Hepatocyte (in vitro differentiated cells): ENCODE data around the gene ARHGAP28. TPM values are rescaled to one million over a fixed set of nuclear protein-coding genes. Genes with fewer than 3 reads are reported as not detected.

Experiments used
- DNase-seq: peaks from one replicate; pipeline ENCODE4 v3.0.0-alpha.2; 2016; ENCODE audit warnings: low spot score
- H2AFZ ChIP-seq: fragments of 200-600 bp; sonication (generic); 2 replicates; pipeline ENCODE4 v1.6.0; 2016; ENCODE audit warnings: antibody characterized with exemption, mild to moderate bottlenecking
- H3K27ac ChIP-seq: fragments of 200-600 bp; sonication (generic); 2 replicates; pipeline ENCODE4 v1.5.1; 2016; ENCODE audit warnings: mild to moderate bottlenecking
- H3K27me3 ChIP-seq: fragments of 200-600 bp; sonication (generic); 2 replicates; pipeline ENCODE4 v1.6.1; 2016
- H3K36me3 ChIP-seq: fragments of 200-600 bp; sonication (generic); replicated peaks from 2 replicates; pipeline ENCODE4 v1.5.1; 2016; ENCODE audit warnings: low read depth; ENCODE audit not compliant: insufficient read depth
- H3K4me1 ChIP-seq: fragments of 200-600 bp; sonication (generic); 2 replicates; pipeline ENCODE4 v1.5.1; 2016; ENCODE audit warnings: mild to moderate bottlenecking, moderate library complexity; ENCODE audit not compliant: insufficient read depth
- H3K4me2 ChIP-seq: fragments of 200-600 bp; sonication (generic); 2 replicates; pipeline ENCODE4 v1.6.0; 2016
- H3K4me3 ChIP-seq: fragments of 200-600 bp; sonication (generic); 2 replicates; pipeline ENCODE4 v1.5.1; 2016; ENCODE audit warnings: mild to moderate bottlenecking
- H3K79me2 ChIP-seq: fragments of 200-600 bp; sonication (generic); 2 replicates; pipeline ENCODE4 v1.6.0; 2017; ENCODE audit warnings: mild to moderate bottlenecking
- H3K9me2 ChIP-seq: fragments of 200-600 bp; sonication (generic); replicated peaks from 2 replicates; pipeline ENCODE4 v1.6.0; 2017; ENCODE audit warnings: mild to moderate bottlenecking; ENCODE audit not compliant: insufficient read depth
- H3K9me3 ChIP-seq: fragments of 200-600 bp; sonication (generic); 2 replicates; pipeline ENCODE4 v1.5.1; 2016; ENCODE audit warnings: low read depth, mild to moderate bottlenecking
- H4K20me1 ChIP-seq: fragments of 200-600 bp; sonication (generic); 2 replicates; pipeline ENCODE4 v1.6.0; 2016; ENCODE audit warnings: mild to moderate bottlenecking; ENCODE audit not compliant: insufficient read depth, poor library complexity, severe bottlenecking
- CTCF ChIP-seq: fragments of 200-600 bp; sonication (generic); IDR thresholded peaks from 2 replicates; pipeline ENCODE4 v1.5.1; 2016; ENCODE audit warnings: antibody characterized with exemption, mild to moderate bottlenecking; ENCODE audit not compliant: poor library complexity
- EZH2 ChIP-seq: fragments of 200-600 bp; sonication (generic); IDR thresholded peaks from 2 replicates; pipeline ENCODE4 v1.6.1; 2016; ENCODE audit warnings: antibody characterized with exemption, mild to moderate bottlenecking, borderline replicate concordance
- EZH2phosphoT487 ChIP-seq: fragments of 200-600 bp; sonication (generic); IDR thresholded peaks from one replicate; pipeline ENCODE4 v1.6.1; 2018; ENCODE audit warnings: antibody characterized with exemption, mild to moderate bottlenecking, low read depth, moderate library complexity; ENCODE audit not compliant: unreplicated experiment, severe bottlenecking
- WGBS: methylation state at CpG from one replicate; pipeline ENCODE4 v1.1.6; 2016; ENCODE audit warnings: low lambda C conversion rate; ENCODE audit errors: missing lambda C conversion rate; 5-methylcytosine and 5-hydroxymethylcytosine counted together
- polyA plus RNA-seq: library from polyadenylated mRNA; unstranded; fragments of >200 nt; fragmentation: Nextera tagmentation; extraction: Ambion mirVana; gene quantifications from 2 replicates; pipeline ENCODE4 v1.2.1, GENCODE V29; 2016
- total RNA-seq: library from RNA; depleted of rRNA; stranded (reverse); fragments of >200 nt; gene quantifications from 2 replicates; pipeline ENCODE4 v1.2.3, GENCODE V29; 2014

The ARHGAP28 gene
- total and polyA plus RNA-seq, 2 experiments from 2014 or later: 23.5 to 60.7 TPM

- no peak for DNase-seq
- Histone ChIP-seq H3K79me2 (no peaks in the 10 kb centered on the region), H3K4me2 (no peak overlapping the region), H2AFZ (no peak overlapping the region), H3K27me3 (no peaks in the 10 kb centered on the region), H3K9me3 (no peaks in the 10 kb centered on the region), H3K4me1 (no peaks in the 10 kb centered on the region), H3K4me3 (no peak overlapping the region), H3K36me3 (no peaks in the 10 kb centered on the region), H3K27ac (no peak overlapping the region), H3K9me2 (no peaks in the 10 kb centered on the region), H4K20me1 (no peaks in the 10 kb centered on the region)
- WGBS: 79% methylated on average over 3 of the region's 3 CpGs
- TF ChIP-seq EZH2: no peak
- TF ChIP-seq EZH2phosphoT487: no peak
- TF ChIP-seq CTCF: no peak
Measured at GRCh38 chr18:6917072-6917471, 187.6 kb downstream of the ARHGAP28 start.

DNA sequence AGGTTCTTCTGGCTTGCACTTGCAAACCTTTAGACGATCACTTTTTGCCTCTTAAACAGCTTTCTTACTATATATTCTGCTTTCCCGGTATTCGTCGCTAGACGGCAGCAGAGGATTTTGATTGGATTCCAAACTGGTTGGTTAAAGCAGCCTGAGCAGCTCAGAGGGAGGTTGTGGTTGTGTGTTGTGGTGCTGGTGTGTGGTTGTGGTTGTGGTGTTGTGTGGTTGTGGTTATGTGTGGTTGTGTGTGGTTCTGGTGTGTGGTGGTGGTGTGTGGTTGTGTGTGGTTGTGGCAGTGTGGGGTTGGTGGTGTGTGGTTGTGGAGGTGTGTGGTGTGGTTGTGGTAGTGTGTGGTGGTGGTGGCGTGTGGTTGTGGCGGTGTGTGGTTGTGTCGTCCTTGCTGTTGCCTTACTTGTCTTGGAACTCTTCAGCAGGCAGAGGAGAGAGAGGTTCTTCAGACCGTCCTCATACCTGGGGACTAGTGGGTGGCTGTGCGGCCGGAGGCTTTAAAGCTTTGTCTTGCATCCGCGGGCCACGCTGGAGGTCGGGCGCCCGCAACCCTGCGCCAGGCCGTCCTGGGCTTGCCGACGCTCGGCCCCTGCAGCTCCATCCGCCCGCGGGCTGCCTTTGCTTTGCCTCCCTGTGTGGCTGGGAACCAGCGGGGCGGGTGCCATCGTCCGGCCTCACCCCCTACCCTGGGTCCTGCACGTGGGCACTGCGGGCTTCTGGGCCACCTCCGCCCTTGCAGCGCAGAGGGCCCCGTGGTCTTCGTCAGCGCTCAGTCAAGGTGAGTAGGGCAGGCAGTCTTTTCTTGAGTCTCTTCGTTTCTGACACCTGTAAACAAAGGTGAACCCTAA, 190.8 kb downstream of the ARHGAP28 start:
- Histone ChIP-seq H3K27ac (no peak overlapping the region), H3K36me3 (no peaks in the 10 kb centered on the region), H3K4me1 (no peaks in the 10 kb centered on the region), H3K9me3 (no peaks in the 10 kb centered on the region), H2AFZ (no peak overlapping the region), H3K9me2 (no peaks in the 10 kb centered on the region), H4K20me1 (no peaks in the 10 kb centered on the region), H3K27me3 (no peaks in the 10 kb centered on the region), H3K4me3 (no peak overlapping the region), H3K4me2 (no peak overlapping the region), H3K79me2 (no peaks in the 10 kb centered on the region)
- peak; percentile 72 for DNase-seq
- TF ChIP-seq EZH2phosphoT487: no peak
- no peak for TF ChIP-seq EZH2
- TF ChIP-seq CTCF: peak; percentile 84
- WGBS: 84% methylated on average over 37 of the region's 37 CpGs

- H3K9me3 ChIP-seq: no peaks in the 10 kb centered on the region
- DNase-seq: no peak
- no peaks in the 10 kb centered on the region for H4K20me1 ChIP-seq
- H3K4me1 ChIP-seq: no peaks in the 10 kb centered on the region
- H3K4me2 ChIP-seq: no peak overlapping the region
- H3K79me2 ChIP-seq: no peaks in the 10 kb centered on the region
- H2AFZ ChIP-seq: no peak overlapping the region
- H3K27ac ChIP-seq: no peak overlapping the region
- H3K9me2 ChIP-seq: no peaks in the 10 kb centered on the region
- no peaks in the 10 kb centered on the region for H3K27me3 ChIP-seq
- no peaks in the 10 kb centered on the region for H3K36me3 ChIP-seq
- no peak for TF ChIP-seq EZH2
- H3K4me3 ChIP-seq: no peak overlapping the region
Measured at GRCh38 chr18:6921571-6921970, 192.1 kb downstream of the ARHGAP28 start.

DNA sequence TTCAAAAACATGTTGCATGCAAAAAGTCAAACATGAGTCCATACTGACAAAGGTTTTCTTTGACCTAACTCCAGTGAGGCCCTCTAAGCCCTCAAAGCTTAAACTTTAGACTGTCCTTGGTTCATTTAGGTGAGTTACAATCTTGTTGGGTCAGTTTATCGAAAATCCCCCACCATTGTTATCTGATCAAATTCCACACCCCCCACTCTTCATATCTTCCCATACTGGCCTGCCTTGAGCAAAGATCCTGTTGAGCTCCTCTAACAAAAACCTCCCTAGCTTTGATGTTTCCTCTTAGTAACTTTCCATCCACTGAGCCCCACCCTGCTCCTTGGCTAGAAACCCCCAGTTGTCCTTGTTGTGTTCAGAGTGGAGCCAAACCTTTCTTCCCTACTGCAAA, 193.7 kb downstream of the ARHGAP28 start:
- Histone ChIP-seq H3K9me3 (no peaks in the 10 kb centered on the region), H3K4me3 (no peak overlapping the region), H3K4me2 (no peak overlapping the region), H3K4me1 (no peaks in the 10 kb centered on the region), H3K27me3 (no peaks in the 10 kb centered on the region), H3K27ac (no peak overlapping the region), H3K79me2 (no peaks in the 10 kb centered on the region), H3K9me2 (no peaks in the 10 kb centered on the region), H2AFZ (no peak overlapping the region), H3K36me3 (no peaks in the 10 kb centered on the region), H4K20me1 (no peaks in the 10 kb centered on the region)
- TF ChIP-seq EZH2phosphoT487 (no peak), EZH2 (no peak)
- 76% methylated on average over 1 of the region's 1 CpG for WGBS
- no peak for DNase-seq
